Skin epidermis (tissue), 12 donors: ENCODE results near the gene DIP2C.

ENCODE experiments used
- H3K27ac ChIP-seq, 21 experiments: fragments of 200-600 bp; sonication (generic) in 11 of 21; one replicate each; pipeline ENCODE4 v1.5.0; 2020; ENCODE audit warnings: mild to moderate bottlenecking in 3 of 21, inconsistent platforms in 2 of 21, moderate library complexity in 2 of 21
- H3K4me3 ChIP-seq, 7 experiments: fragments of 200-600 bp; sonication (generic) in 2 of 7; one replicate each; pipeline ENCODE4 v1.5.0; 2020; ENCODE audit warnings: inconsistent platforms in 2 of 7, mild to moderate bottlenecking in 2 of 7, moderate library complexity in 1 of 7

The DIP2C gene

DNA sequence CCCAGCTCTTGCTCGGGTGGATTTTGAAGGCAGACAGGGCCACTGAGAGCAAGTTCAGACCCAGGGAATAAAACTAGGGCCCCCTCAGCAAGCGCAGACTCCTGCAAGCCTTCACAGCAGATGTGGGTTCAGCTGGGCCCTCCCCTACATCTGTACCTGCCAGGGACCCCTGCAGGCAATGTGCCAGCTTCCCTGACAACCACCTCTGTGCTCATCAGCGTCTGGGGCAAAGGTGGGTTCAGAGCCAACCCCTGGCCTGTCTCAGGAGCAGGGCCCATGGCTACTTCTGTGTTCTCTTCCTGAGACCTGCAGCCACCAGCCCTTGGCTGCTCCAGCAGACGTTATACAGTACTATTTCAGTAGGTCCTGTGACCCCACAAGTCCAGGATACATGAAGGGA lies 189.5 kb downstream of the DIP2C start:
- Histone ChIP-seq H3K27ac (no peak overlapping the region), H3K4me3 (no peak overlapping the region)

DNA sequence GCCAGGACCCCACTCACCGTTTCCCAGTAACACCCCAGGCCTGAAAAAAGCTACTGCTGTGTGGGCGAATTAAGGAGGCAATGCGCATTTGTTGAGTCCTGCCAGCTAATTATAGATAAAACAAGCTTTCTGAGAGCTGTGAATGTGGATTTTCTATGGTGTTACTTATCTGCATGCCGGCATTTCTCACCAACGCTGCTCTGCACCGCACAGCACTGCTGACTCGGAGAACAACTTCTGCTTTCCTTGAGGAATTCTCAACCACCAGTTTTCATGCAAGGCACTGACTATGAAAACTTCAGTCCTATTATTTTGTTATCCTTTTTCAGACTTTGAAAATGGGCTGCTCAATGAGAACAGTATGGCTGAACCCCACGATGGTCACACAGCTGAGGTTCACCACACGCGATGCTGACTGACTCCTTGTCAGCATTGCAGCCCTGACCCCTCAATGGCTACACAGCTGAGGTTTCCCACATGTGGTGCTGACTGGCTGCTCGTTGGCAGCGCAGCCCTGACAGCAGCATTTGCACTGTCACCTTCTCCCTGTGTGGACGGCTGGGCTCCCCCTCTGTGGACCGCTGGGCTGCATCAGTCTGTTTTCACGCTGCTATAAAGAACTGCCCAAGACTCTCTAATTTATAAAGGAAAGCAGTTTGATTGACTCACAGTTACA lies 190.6 kb downstream of the DIP2C start:
- Histone ChIP-seq H3K27ac (no peak overlapping the region), H3K4me3 (no peak overlapping the region)

- no peak overlapping the region for H3K27ac ChIP-seq
- no peak overlapping the region for H3K4me3 ChIP-seq
Measured at GRCh38 chr10:497898-498451, 191.5 kb downstream of the DIP2C start.

- Histone ChIP-seq H3K4me3 (no peak overlapping the region), H3K27ac (no peak overlapping the region)
Measured at GRCh38 chr10:497289-497688, 192.2 kb downstream of the DIP2C start.

DNA sequence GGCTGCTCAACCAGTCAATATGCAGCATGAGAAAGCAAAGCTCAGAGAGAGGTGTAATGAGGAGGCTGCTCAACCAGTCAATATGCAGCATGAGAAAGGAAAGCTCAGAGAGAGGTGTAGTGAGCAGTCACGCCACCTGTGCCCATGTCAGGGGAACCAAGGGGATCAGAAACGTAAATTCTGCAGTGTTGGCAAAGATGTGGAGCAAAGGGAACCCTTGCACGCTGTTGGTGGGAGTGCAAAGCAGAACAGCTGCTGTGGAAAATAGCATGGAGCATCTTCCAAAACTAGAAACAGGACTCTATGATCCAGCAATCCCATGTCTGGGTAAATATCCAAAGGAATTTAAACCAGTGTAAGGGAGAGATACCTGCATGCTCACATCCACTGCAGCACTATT lies 194.9 kb downstream of the DIP2C start:
- no peak overlapping the region for H3K4me3 ChIP-seq

DNA sequence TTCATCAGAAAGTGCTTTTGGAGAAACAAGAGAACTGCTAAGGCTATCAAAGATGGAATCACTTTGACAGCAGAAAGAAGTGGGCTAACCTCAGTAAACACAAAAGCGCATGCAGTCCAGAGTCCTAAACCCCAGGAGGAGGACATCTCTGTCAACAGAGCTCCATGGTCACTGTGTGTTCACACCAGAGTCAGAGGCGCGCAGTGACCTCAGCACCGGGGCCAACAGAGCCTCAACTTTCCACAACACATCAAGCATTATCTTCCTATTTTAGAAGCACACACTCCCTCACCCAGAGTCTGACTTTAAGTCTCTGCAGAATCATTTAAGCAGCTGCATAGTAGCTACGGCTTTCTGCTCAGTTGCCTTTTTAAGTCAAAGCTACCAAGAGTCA lies 195.3 kb downstream of the DIP2C start:
- no peak overlapping the region for H3K4me3 ChIP-seq
- no peak overlapping the region for H3K27ac ChIP-seq

More for the DNA sequence above, 194.9 kb downstream of the DIP2C start:
- H3K27ac ChIP-seq = no peak overlapping the region

DNA sequence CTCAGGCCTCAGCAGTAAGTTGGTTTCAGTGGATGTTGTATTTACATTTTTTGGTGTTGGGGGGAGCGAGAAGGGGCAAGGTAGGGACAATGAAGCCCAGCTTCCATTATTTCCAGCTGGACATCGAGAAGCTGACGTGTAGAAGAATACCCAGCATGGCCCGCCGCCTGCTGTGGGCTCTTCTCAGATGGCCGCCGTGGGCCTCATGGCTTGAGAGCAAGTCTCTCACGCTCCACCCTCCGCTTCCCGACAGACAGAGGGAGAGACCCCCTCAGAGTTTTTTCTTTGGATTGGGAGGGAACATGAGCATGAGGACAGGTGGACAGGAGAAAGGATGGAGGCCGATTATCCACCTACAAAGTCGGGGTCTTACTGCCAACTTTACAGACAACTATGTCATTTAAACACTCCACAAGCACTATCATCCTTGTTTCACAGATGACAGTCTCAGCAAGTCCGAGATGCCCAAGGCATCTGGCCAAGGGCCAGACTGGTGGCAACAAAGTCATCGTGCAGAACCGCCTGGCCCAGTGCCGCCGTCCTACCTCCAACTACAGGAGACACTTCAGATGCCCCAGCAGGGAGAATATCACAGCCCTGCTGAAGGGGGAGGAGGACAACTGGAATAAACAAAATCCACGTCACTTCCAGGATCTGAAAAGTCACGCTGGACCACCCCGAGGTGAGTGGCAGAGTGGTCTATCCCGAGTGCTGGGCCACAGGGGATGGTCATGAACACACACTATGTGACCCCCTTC lies 195.9 kb downstream of the DIP2C start:
- H3K27ac ChIP-seq = no peak overlapping the region
- H3K4me3 ChIP-seq = no peak overlapping the region

DNA sequence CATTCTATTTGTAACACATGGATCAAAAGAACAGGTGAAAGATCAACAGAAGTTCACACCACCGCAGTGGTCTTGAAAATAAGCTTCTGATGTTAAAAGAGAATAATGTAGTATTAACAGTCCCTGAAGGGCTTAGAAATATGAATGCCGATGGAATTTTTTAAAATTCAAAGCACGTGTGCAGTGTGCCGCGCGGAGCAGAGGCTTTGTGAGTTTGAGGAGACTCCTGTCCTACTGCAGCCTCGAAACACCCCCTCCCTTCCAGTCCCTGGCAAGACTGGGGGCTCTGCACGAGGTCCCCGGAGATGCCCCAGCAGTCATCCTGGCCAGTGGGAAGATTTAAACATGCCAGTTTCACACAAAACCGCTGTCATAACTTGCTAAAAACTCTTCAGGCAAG lies 196.6 kb downstream of the DIP2C start:
- H3K27ac ChIP-seq = no peak overlapping the region
- no peak overlapping the region for H3K4me3 ChIP-seq

GRCh38 chr10:491667-492424 lies 197.6 kb downstream of the DIP2C start:
- H3K4me3 ChIP-seq = no peak overlapping the region
- H3K27ac ChIP-seq = peak overlapping the region in 8 of 21 experiments; percentile 15 to 76 (median 60)

DNA sequence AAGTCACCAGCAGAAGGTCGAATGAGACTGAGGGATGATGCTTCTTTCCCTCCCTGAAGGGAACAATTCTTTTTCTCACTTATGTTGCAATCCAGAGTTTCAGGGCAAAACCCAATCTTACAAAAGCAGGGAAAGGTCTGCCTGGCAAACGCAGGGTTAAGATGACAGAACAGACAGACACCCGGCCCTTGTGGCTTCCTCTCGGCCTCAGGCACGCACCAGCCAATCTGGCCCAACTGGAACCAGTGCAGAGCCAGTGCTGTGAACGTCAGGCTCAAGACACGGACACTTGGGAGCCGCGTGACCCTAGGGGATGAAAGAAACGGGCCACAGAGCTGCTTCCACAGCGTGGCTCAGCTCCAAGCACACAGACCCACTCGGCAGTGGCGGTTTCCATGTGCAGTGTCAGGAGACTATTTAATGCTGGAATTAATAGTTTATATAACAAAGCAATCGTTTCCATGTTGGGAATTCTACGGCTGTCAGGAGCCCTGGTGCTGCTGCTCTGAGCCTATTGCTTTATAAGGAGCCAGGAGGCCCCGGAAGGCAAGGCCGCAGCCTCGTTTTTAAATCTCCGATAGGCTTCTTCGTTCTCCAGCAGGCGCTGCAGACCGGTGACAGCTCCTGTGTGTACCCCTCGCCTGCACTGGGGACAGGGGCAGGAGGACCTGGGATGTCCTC lies 198.4 kb downstream of the DIP2C start:
- no peak overlapping the region for H3K4me3 ChIP-seq
- peak overlapping the region in 10 of 21 experiments; percentile 5 to 76 (median 52) for H3K27ac ChIP-seq

DNA sequence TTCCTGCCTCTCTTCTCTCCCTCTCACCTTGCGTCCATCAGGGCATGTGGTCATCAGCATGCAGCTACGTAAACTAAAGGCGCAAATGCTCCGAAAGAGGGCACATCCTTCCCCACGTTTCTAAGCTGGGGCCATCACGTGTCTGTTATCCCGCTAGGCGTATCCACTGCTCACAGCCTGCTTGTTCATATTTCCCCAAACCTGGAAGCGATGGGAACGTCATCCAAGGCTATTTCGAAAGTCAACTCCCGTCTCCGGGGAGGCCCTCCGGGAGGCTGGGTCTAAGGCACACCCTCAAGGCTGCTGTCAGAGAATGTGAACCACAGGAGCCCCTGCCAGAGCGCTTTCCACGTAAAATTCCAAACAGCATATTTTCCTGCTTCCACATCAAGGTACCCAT lies 199.2 kb downstream of the DIP2C start:
- no peak overlapping the region for H3K4me3 ChIP-seq

GRCh38 chr10:489330-489729 lies 200.1 kb downstream of the DIP2C start:
- no peak overlapping the region for H3K27ac ChIP-seq
- H3K4me3 ChIP-seq = no peak overlapping the region

More for the DNA sequence above, 199.2 kb downstream of the DIP2C start:
- peak overlapping the region in 5 of 21 experiments; percentile 51 to 76 (median 70) for H3K27ac ChIP-seq

DNA sequence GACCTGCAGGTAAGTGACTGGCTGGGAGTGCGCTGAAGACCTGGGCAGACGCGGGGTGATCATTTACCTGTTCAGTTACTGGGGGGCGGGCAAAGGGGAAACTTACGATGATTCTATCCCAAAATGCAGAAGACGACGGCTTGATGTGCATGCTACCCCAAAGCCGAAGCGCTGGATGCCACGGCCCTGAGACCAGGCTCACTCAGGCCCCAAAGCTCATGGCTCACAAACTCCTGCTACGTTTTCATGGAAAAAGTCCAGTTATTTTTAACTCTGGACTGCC lies 200.6 kb downstream of the DIP2C start:
- H3K27ac ChIP-seq = no peak overlapping the region
- H3K4me3 ChIP-seq = no peak overlapping the region

GRCh38 chr10:488081-488932 lies 201.2 kb downstream of the DIP2C start:
- no peak overlapping the region for H3K27ac ChIP-seq
- no peak overlapping the region for H3K4me3 ChIP-seq

DNA sequence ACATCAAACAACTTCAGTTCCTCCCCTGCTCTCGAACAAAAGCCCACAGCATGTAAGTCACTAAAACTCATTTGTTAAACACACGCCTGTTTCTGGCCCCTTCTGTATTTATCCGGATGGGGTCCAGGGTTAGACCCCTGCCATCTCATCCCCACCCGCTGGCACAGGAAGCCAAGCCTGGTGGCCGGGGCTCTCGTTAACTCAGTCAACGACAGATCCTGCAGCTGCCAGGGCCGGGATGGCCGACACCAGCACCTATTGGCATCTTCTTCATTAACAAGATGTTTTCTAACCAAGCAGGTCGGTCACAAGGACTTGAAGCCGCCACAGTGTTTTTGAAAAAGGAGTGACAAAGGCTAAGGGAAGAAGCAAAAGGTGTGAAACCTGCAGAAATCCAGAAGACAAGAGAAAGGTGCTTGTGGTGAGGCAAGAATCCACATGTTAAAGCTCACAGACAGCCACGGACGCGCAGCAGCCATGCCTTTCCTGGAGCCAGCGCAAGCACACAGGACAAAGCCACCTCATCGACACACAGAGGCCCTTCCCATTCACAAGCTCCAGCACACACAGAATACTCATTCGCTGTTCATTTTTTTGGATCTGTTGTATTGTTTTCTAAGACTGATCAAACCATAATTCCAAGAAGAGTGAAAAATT lies 202.7 kb downstream of the DIP2C start:
- Histone ChIP-seq H3K27ac (peak overlapping the region in 4 of 21 experiments; percentile 3 to 87 (median 42)), H3K4me3 (no peak overlapping the region)

GRCh38 chr10:486206-486605 lies 203.3 kb downstream of the DIP2C start:
- H3K4me3 ChIP-seq = no peak overlapping the region
- H3K27ac ChIP-seq = peak overlapping the region in 4 of 21 experiments; percentile 3 to 87 (median 42)

DNA sequence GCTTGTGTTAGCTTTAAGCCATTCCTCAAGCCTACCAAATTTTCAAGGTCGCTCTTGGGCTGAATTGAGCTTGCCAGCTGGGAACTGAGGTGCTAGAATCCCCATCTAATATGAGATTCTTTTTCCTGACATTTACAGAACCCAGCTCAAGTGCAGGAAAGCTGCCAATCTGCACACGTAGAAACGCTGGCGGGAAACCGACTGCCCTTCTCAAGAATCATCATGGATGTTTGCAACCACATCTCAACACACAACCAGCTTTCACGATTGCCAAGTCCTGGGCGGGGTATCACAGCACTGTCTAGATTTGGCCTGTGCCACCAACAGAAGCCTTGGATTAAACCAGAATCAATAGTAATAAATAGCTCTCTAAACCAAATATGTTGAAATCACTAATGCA lies 203.7 kb downstream of the DIP2C start:
- Histone ChIP-seq H3K4me3 (peak overlapping the region in 1 of 7 experiments; percentile 39), H3K27ac (peak overlapping the region in 8 of 21 experiments; percentile 35 to 89 (median 82))

DNA sequence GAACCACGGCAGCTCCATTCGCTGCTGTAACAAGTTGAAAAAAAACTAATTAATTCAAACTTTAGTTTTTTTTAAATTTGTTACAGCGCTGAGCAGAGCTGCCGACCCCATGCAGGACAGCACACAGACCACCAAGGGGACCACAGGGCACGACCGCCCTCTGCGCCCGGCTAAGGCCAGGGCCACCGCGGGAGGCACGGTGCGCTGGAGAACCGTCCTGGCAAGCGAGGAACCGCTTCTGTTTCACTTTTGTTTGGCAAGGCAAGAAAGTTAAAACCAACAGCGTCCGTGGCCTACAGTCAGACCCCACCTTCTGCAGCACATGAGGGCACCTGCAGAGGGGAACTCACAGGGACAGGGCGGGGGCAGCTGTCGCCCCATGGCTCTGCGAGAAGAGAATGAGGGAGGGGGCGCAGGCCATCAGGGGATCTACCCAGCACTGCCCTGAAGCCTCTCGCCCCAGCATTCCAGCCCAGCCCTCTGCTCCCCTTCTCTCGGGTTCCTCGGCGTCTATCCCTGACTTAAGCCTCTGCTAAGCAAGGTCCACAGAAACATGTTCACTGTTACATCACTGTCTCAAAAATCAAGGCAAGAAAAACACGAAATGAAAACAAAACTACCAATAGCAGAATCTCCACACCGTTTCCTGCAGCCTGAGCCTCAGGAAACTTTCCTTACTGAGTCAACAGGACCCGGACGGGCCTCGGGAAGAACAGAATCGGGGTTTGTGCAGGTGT lies 204.4 kb downstream of the DIP2C start:
- H3K27ac ChIP-seq = peak overlapping the region in 20 of 21 experiments; percentile 22 to 89 (median 76)
- peak overlapping the region; percentile 23 to 52 (median 30) for H3K4me3 ChIP-seq
